Immature natural killer cell (primary cell): ENCODE data around the gene SLC23A2. TPM values are rescaled to one million over a fixed set of nuclear protein-coding genes. Genes with fewer than 3 reads are reported as not detected.
"Not testable (repeated sequence)": the region's sequence is repeated elsewhere in the genome, so short reads cannot be mapped to it uniquely, and the experiment has no call there.

ENCODE experiments used
- DNase-seq, 3 donors: peaks; one replicate each; pipeline ENCODE4 v3.0.0; 2022; ENCODE audit warnings: mixed read lengths in 1 of 3
- H3K27ac Mint-ChIP-seq, 6 donors: one replicate each; pipeline ENCODE4 v1.8.0; 2020; ENCODE audit warnings: mixed read lengths in 6 of 6, mild to moderate bottlenecking in 5 of 6, inconsistent platforms in 4 of 6, moderate library complexity in 3 of 6
- H3K27me3 Mint-ChIP-seq, 3 donors: one replicate each; pipeline ENCODE4 v1.8.0; 2020 to 2021; ENCODE audit warnings: low read depth in 3 of 3, mild to moderate bottlenecking in 3 of 3, mixed read lengths in 3 of 3, moderate library complexity in 3 of 3, inconsistent platforms in 1 of 3
- H3K36me3 Mint-ChIP-seq, 3 donors: one replicate each; pipeline ENCODE4 v1.8.0; 2020; ENCODE audit warnings: mixed read lengths in 3 of 3, inconsistent platforms in 2 of 3, mild to moderate bottlenecking in 2 of 3
- H3K4me1 Mint-ChIP-seq, 2 donors: one replicate each; pipeline ENCODE4 v1.8.0; 2020; ENCODE audit warnings: inconsistent platforms in 2 of 2, mild to moderate bottlenecking in 2 of 2, mixed read lengths in 2 of 2, moderate library complexity in 1 of 2
- H3K4me3 Mint-ChIP-seq, 5 donors: one replicate each; pipeline ENCODE4 v1.8.0; 2020; ENCODE audit warnings: mild to moderate bottlenecking in 5 of 5, mixed read lengths in 5 of 5, inconsistent platforms in 3 of 5, moderate library complexity in 3 of 5
- H3K9me3 Mint-ChIP-seq, 6 donors: one replicate each; pipeline ENCODE4 v1.8.0; 2020; ENCODE audit warnings: mild to moderate bottlenecking in 6 of 6, mixed read lengths in 6 of 6, inconsistent platforms in 4 of 6, moderate library complexity in 3 of 6
- polyA plus RNA-seq, 3 donors: library from polyadenylated mRNA; unstranded; fragments of 300-500 nt; fragmentation: Illumina TruSeq; gene quantifications; one replicate each; pipeline ENCODE4 v1.2.3, GENCODE V29; 2021

The SLC23A2 gene
- polyA plus RNA-seq, 3 donors from 2014 or later = 5.0 to 9.3 (median 5.1) TPM

GRCh38 chr20:4856022-4856755 is 145.1 kb downstream of the SLC23A2 start:
- H3K27me3 Mint-ChIP-seq = peaks cover 0 to 1% (median 0%) of the 10 kb centered on the region in 3 donors
- H3K27ac Mint-ChIP-seq = no peak overlapping the region
- peaks cover 35 to 59% (median 37%) of the 10 kb centered on the region in 3 donors for H3K36me3 Mint-ChIP-seq
- H3K4me3 Mint-ChIP-seq = no peak overlapping the region
- DNase-seq = no peak
- no peaks in the 10 kb centered on the region for H3K4me1 Mint-ChIP-seq
- H3K9me3 Mint-ChIP-seq = no peaks in the 10 kb centered on the region

DNA sequence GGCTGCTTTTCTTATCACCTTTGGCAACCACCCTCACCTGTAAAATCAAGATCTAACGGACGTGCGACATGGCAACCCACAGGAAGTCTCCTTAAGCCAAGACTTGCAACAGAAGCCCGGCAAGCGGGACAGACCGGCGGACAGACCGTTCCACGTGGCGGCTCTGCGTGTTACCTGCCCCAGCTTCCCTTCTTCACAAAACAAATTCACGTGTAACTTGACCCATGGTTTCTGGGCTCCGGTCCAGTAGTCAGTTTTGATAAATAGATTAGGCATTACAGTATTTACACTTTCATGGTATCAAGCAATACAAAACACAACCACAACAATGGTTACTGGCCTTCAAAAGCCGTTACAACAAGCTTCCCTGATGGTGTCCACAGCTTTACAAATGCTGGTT is 145.8 kb downstream of the SLC23A2 start:
- H3K27ac Mint-ChIP-seq = no peak overlapping the region

GRCh38 chr20:4855097-4855496 is 146.2 kb downstream of the SLC23A2 start:
- Mint-ChIP-seq H3K4me3 (no peak overlapping the region), H3K27me3 (peaks cover 0 to 1% (median 0%) of the 10 kb centered on the region in 3 donors), H3K4me1 (no peaks in the 10 kb centered on the region), H3K27ac (no peak overlapping the region), H3K9me3 (no peaks in the 10 kb centered on the region), H3K36me3 (peaks cover 27 to 53% (median 32%) of the 10 kb centered on the region in 3 donors)
- no peak for DNase-seq

More for the DNA sequence above, 145.8 kb downstream of the SLC23A2 start:
- peaks cover 32 to 58% (median 36%) of the 10 kb centered on the region in 3 donors for H3K36me3 Mint-ChIP-seq
- H3K4me1 Mint-ChIP-seq = no peaks in the 10 kb centered on the region
- peaks cover 0 to 1% (median 0%) of the 10 kb centered on the region in 3 donors for H3K27me3 Mint-ChIP-seq
- no peak for DNase-seq
- no peak overlapping the region for H3K4me3 Mint-ChIP-seq
- no peaks in the 10 kb centered on the region for H3K9me3 Mint-ChIP-seq

- Mint-ChIP-seq H3K27me3 (peaks cover 0 to 1% (median 0%) of the 10 kb centered on the region in 3 donors), H3K4me3 (no peak overlapping the region), H3K9me3 (no peaks in the 10 kb centered on the region), H3K4me1 (no peaks in the 10 kb centered on the region), H3K36me3 (peaks cover 26 to 49% (median 30%) of the 10 kb centered on the region in 3 donors), H3K27ac (peak overlapping the region in 1 of 6 donors; percentile 7)
- no peak for DNase-seq
These were observed 146.8 kb downstream of the SLC23A2 start for GRCh38 chr20:4854561-4854901.

DNA sequence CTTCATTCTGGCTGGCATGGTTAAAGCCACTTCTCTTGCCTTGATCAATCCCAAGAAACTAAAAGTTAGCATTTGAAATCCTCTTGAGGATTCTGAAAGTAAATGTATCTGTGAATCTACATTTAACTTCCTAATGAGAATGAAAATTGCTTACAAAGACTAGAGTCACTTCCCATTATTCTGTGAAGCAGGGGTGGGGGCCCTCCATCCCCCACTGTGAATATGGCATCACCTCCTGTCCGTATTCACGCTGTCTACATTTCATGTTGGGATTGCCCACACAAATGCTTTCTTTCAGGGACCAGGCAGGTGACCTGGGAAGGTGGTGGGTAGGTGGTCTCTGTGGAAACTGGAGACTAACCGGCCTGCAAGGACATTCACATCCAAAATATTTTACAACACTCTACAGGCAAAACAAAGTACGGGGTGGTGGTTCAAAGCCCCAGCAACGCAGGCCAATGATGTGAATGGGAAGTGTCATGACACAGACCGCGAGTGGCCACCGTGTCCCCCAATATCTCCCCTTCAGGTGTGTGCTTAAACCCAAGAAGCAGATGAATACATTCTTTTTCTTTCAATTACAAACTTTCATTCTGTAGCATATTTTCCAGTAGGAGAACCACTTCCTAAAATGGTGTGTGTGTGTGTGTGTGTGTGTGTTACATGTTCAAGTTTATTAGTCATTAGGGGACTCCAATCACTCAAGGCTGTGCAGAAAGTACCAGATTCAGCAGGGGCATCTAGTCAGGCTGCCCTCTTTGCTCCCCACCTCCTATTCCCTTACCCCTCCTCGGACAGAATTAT is 147.4 kb downstream of the SLC23A2 start:
- Mint-ChIP-seq H3K27me3 (peaks cover 0 to 1% (median 0%) of the 10 kb centered on the region in 3 donors), H3K27ac (peak overlapping the region in 1 of 6 donors; percentile 7), H3K4me1 (no peaks in the 10 kb centered on the region), H3K36me3 (peaks cover 21 to 43% (median 25%) of the 10 kb centered on the region in 3 donors), H3K9me3 (no peaks in the 10 kb centered on the region), H3K4me3 (no peak overlapping the region)
- no peak for DNase-seq

GRCh38 chr20:4853004-4853403 is 148.3 kb downstream of the SLC23A2 start:
- peaks cover 16 to 34% (median 17%) of the 10 kb centered on the region in 3 donors for H3K36me3 Mint-ChIP-seq
- H3K4me1 Mint-ChIP-seq = no peaks in the 10 kb centered on the region
- H3K4me3 Mint-ChIP-seq = no peak overlapping the region
- DNase-seq = no peak
- no peak overlapping the region for H3K27ac Mint-ChIP-seq
- no peaks in the 10 kb centered on the region for H3K9me3 Mint-ChIP-seq
- H3K27me3 Mint-ChIP-seq = peaks cover 0 to 1% (median 0%) of the 10 kb centered on the region in 3 donors

DNA sequence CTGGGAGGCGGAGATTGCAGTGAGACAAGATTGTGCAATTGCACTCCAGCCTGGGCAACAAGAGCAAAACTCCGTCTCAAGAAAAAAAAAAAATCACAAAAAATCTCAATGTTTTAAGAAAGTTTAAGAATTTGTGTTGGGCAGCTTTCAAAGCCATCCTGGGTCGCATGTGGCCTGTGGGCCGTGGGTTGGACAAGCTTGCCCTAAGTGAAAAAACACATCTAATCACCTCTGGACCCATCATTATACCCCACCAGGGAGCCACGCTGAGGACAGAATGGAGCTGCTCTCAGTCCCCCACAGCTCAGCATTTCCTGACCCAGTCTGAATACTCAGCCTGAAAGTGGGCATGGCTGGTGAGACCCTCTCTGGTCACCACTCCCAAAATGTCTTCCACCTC is 150.3 kb downstream of the SLC23A2 start:
- no peaks in the 10 kb centered on the region for H3K9me3 Mint-ChIP-seq
- DNase-seq = no peak
- peak overlapping the region in 1 of 6 donors; percentile 37 for H3K27ac Mint-ChIP-seq
- no peaks in the 10 kb centered on the region for H3K27me3 Mint-ChIP-seq
- peaks cover 3 to 18% (median 4%) of the 10 kb centered on the region in 3 donors for H3K36me3 Mint-ChIP-seq
- no peaks in the 10 kb centered on the region for H3K4me1 Mint-ChIP-seq
- no peak overlapping the region for H3K4me3 Mint-ChIP-seq

DNA sequence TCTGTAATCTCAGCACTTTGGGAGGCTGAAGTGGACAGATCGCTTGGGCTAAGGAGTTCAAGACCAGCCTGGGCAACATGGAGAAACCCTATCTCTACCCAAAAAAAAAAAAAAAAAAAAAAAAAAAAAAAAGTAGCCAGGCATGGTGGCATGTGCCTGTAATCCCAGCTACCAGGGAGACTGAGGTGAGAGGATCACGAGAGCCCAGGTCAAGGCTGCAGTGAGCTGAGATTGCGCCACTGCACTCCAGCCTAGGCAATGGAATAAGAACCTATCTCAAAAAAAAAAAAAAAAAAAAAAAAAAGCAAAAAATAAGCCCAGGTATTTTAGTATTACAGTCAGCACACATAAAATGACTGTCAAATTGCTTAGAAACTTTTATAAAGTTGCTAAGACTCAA is 152.5 kb downstream of the SLC23A2 start:
- H3K27me3 Mint-ChIP-seq, H3K4me1 Mint-ChIP-seq, H3K27ac Mint-ChIP-seq, H3K9me3 Mint-ChIP-seq, H3K36me3 Mint-ChIP-seq, H3K4me3 Mint-ChIP-seq, DNase-seq: not testable (repeated sequence)

GRCh38 chr20:4848041-4848440 is 153.3 kb downstream of the SLC23A2 start:
- no peaks in the 10 kb centered on the region for H3K36me3 Mint-ChIP-seq
- no peak overlapping the region for H3K27ac Mint-ChIP-seq
- peaks cover 0 to 7% (median 4%) of the 10 kb centered on the region in 3 donors for H3K27me3 Mint-ChIP-seq
- H3K4me1 Mint-ChIP-seq = peaks cover 0 to 4% of the 10 kb centered on the region in 2 donors
- no peak overlapping the region for H3K4me3 Mint-ChIP-seq
- no peaks in the 10 kb centered on the region for H3K9me3 Mint-ChIP-seq
- DNase-seq = no peak

DNA sequence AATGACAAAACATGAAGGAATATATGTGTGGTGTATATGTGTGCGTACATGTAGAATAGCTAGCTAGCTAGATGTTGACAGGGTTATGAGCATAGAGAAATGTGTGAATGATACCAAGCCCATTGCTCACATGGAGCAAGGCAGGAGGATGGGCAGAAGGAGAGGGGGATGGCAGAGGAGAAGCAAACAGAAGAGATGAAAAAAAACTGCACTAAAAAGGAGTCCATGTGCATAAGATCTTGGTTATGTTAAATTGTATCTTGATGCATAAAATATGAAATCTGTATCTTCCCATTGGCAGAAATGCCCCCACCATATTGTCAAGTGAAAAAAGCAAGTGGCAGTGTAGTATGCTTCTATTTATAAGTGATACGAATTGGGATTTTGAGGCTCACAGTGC is 154.5 kb downstream of the SLC23A2 start:
- H3K27me3 Mint-ChIP-seq = peaks cover 0 to 7% (median 4%) of the 10 kb centered on the region in 3 donors
- DNase-seq = no peak
- no peaks in the 10 kb centered on the region for H3K36me3 Mint-ChIP-seq
- H3K4me3 Mint-ChIP-seq = no peak overlapping the region
- no peak overlapping the region for H3K27ac Mint-ChIP-seq
- peaks cover 0 to 4% of the 10 kb centered on the region in 2 donors for H3K4me1 Mint-ChIP-seq
- no peaks in the 10 kb centered on the region for H3K9me3 Mint-ChIP-seq

GRCh38 chr20:4844751-4845465 is 156.4 kb downstream of the SLC23A2 start:
- H3K4me1 Mint-ChIP-seq = peaks cover 0 to 4% of the 10 kb centered on the region in 2 donors
- H3K36me3 Mint-ChIP-seq = no peaks in the 10 kb centered on the region
- peak overlapping the region in 4 of 6 donors; percentile 43 to 82 (median 58) for H3K27ac Mint-ChIP-seq
- peaks cover 0 to 7% (median 4%) of the 10 kb centered on the region in 3 donors for H3K27me3 Mint-ChIP-seq
- no peak for DNase-seq
- no peaks in the 10 kb centered on the region for H3K9me3 Mint-ChIP-seq
- peak overlapping the region in 1 of 5 donors; percentile 18 for H3K4me3 Mint-ChIP-seq

DNA sequence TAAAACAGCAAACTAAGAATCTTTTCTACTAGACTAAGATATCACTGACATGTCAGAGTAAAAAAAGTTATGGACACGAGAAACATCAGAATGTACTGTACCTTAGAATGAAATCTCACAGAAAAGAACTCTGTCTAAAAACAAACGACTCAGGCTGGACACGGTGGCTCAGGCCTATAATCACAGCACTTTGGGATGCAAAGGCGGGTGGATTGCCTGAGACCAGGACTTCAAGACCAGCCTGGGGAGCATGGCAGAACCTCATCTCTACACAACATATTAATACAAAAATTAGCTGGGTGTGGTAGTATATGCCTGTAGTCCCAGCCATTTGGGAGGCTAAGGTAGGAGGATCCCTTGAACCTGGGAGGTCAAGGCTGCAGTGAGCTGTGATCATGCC is 157.0 kb downstream of the SLC23A2 start:
- Mint-ChIP-seq H3K9me3 (no peaks in the 10 kb centered on the region), H3K27ac (peak overlapping the region in 4 of 6 donors; percentile 43 to 82 (median 58)), H3K36me3 (no peaks in the 10 kb centered on the region), H3K4me1 (peaks cover 0 to 4% of the 10 kb centered on the region in 2 donors), H3K4me3 (peak overlapping the region in 1 of 5 donors; percentile 18), H3K27me3 (peaks cover 0 to 7% (median 4%) of the 10 kb centered on the region in 3 donors)
- DNase-seq = no peak

DNA sequence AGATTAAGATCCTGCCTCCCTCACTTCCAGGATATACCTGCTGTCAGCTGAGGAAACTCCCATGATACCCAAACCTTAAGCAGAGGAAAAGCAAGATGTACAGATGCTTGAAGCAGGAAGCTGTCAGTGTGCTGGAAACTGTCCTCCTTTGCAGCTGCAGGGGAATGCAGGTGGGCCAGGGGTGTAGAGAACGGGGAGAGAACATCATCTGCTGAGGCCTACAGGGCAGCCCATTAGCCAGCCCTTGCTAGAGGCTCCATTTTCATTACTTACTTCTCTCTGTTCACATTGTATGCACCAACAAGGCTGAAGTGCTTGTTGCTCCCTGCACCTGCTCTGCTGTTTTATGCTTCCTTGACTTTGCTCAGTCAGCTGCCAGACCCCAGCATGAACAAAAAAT is 160.5 kb downstream of the SLC23A2 start:
- H3K36me3 Mint-ChIP-seq = no peaks in the 10 kb centered on the region
- no peaks in the 10 kb centered on the region for H3K9me3 Mint-ChIP-seq
- peaks cover 0 to 15% (median 11%) of the 10 kb centered on the region in 3 donors for H3K27me3 Mint-ChIP-seq
- peaks cover 0 to 4% of the 10 kb centered on the region in 2 donors for H3K4me1 Mint-ChIP-seq
- H3K27ac Mint-ChIP-seq = no peak overlapping the region
- no peak overlapping the region for H3K4me3 Mint-ChIP-seq
- DNase-seq = no peak
